Urothelium cell line (cell line): ENCODE data around the gene TREM2.
"Not testable (repeated sequence)": the region's sequence is repeated elsewhere in the genome, so short reads cannot be mapped to it uniquely, and the experiment has no call there.

Experiments
- DNase-seq: peaks from one replicate; pipeline ENCODE4 v3.0.0; 2011; ENCODE audit warnings: low spot score, mixed read lengths
- FAIRE-seq: peaks from 2 replicates; lab custom pipeline; 2011; peaks lifted over from hg19 to GRCh38; lab: Jason Lieb, UNC

TREM2 gene

DNA sequence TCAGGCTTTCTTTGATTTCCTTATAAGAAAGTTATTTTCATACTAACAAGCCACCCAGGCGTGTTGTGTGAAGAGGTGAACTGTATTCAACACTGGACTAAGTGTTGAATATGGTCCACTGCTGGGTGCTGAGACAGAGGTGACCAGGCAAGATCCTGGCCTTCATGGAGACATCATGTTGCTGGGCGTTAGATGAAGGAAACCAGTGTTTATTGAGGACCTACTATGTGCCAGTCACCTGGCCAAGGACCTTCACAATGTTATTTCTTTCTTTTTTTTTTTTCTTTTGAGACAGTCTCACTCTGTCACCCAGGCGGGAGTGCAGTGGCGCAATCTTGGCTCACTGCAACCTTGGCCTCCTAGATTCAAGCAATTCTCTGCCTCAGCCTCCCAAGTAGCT lies 6.9 kb downstream of the TREM2 start:
- DNase-seq = no peak
- FAIRE-seq = no peak

DNA sequence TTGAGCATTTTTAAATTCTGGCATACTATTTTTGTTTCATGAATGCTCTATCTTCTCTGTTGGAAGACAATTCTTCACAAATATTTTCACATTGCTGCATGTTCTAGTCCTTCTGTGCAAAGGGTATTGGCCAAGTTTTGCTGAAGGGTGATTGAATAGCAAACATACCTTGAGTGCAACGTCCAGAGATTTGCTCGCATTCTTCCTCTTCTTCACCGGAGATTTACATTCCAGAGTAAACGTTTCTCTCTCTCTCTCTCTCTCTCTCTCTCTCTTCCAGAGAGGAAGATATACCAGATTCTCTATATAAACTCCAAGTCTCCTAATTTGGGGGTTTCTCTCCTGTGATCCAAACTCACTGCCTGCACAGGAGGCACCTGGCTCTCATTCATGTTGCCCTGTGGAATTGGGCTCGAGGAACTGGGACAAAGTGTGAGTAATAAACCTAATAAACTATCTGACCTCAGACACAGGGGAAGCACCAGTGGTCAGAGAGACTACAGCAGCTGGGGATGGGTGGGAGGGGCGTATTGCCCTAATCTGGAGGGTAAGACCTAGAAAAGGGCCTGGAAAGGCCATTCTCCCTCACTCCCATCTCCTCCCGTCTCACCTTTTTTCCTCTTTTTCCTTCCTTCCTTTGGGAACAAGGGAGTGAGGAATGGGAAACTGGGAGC lies 7.6 kb downstream of the TREM2 start:
- no peak for FAIRE-seq
- no peak for DNase-seq

GRCh38 chr6:41153992-41154625 lies 8.8 kb downstream of the TREM2 start, which contains the start of gene TREML1:
TSS of gene TREML1 (minus strand) at chr6:41154347. CDS start at chr6:41154288, 59 bp downstream.
- FAIRE-seq = no peak

GRCh38 chr6:41153451-41153850 lies 9.5 kb downstream of the TREM2 start:
- FAIRE-seq (no peak), DNase-seq (no peak)

More at GRCh38 chr6:41153992-41154625, 8.8 kb downstream of the TREM2 start, which contains the start of gene TREML1:
- no peak for DNase-seq

DNA sequence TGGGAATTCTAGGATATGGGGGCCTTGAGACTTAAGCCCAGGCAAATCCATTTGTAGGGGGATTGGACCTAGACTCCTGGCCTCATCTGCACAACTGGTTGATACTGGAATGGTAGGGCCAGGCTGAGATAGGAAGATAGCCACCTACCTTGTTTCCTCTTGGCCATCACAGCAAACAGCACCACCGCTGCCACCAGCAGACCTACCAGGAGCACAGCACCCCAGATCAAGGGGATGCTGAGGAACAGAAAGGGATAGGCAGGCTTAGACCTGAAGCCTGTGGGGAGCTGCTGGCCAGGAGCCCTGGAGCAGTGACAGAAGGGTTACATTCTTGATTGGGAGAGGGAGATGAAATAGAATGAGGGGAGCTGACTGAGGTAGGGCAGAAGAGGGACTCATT lies 12.2 kb downstream of the TREM2 start:
- FAIRE-seq (no peak), DNase-seq (no peak)

DNA sequence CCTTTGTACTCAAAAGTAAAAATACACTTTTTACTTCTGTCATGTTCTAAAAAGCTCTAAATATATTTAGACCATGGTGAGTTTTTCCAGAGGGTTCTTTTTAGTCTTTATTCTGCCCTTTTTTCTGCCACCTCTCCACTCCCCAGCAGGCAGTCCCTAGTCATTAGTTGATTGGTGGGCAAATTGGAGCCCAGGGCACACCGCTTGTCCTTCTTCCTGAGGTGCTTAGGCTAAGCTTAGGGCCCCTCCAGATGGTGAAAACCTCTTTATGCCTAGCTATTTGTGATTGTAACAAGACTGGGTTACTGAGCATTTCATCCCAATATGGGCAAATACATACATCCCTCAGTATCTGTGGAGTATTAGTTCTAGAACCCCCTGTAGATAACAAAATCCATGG lies 15.0 kb downstream of the TREM2 start:
- FAIRE-seq (no peak), DNase-seq (no peak)

- FAIRE-seq = no peak
These were observed 26.0 kb downstream of the TREM2 start for GRCh38 chr6:41136911-41137310.

GRCh38 chr6:41135062-41135832 lies 27.7 kb downstream of the TREM2 start:
- FAIRE-seq = no peak

More at GRCh38 chr6:41136911-41137310, 26.0 kb downstream of the TREM2 start:
- DNase-seq = no peak

GRCh38 chr6:41132254-41132653 lies 30.7 kb downstream of the TREM2 start:
- FAIRE-seq (no peak), DNase-seq (no peak)

More at GRCh38 chr6:41135062-41135832, 27.7 kb downstream of the TREM2 start:
- DNase-seq = no peak

DNA sequence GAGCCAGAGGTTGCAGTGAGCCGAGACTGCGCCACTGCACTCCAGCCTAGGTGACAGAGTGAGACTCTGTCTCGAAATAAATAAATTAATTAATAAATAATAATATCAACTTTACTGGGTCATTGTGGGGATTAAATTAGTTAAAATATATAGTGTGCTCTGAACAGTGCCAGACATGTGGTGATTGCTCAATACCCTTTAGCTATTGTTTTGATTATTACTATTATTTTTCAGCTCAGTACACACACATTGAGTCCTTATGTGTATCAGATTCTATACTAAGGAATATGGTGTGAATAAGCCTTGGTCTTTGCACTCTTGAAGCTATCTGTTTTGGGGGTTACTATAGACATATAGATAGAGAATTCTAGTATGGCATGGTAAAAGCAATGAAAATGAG lies 37.6 kb downstream of the TREM2 start:
- no peak for DNase-seq
- FAIRE-seq = no peak

GRCh38 chr6:41122918-41123317 lies 40.0 kb downstream of the TREM2 start:
- DNase-seq (no peak), FAIRE-seq (no peak)

DNA sequence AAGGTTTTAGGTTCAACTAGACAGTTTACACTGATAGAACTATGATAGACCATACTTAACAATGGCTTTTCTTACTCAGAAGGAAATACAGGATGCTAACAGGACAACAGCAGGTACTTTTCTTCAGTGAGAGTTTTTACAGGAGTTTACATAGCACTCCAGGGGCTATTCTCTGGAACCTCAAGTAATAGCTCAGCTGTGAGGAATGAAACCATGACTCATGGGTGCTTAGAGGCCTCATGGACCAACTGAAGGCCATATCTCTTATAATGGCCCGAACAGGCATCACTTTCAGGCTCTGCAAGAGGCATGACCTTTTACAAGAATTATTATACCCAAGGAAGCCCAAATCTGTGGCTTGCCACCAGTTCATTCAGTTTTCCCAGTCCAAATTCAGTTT lies 40.5 kb downstream of the TREM2 start:
- no peak for FAIRE-seq
- DNase-seq = no peak

- no peak for FAIRE-seq
- no peak for DNase-seq
These were observed 42.9 kb downstream of the TREM2 start for GRCh38 chr6:41120058-41120457.

- DNase-seq (no peak), FAIRE-seq (no peak)
These were observed 43.4 kb downstream of the TREM2 start for GRCh38 chr6:41119508-41119907.

DNA sequence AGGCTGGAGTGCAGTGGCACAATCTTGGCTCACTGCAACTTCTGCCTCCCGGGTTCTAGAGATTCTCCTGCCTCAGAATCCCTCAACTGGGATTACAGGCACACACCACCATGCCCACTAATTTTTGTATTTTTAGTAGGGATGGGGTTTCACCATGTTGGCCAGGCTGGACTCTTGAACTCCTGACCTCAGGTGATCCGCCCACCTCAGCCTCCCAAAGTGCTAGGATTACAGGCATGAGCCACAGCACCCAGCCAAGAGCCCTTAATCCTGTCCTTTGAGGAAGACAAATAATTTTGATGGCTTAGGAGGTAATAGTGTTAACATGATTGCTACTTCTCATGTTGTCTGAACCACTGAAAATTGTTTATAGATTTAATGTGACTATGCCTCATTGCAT lies 47.9 kb downstream of the TREM2 start:
- FAIRE-seq, DNase-seq: not testable (repeated sequence)

GRCh38 chr6:41111017-41111416 lies 51.9 kb downstream of the TREM2 start:
- FAIRE-seq (no peak), DNase-seq (no peak)
